H9 (cell line): Measurements from ENCODE around the gene HHAT. TPM values are rescaled to one million over a fixed set of nuclear protein-coding genes. Genes with fewer than 3 reads are reported as not detected.

Experiments
- DNase-seq: peaks from one replicate; pipeline ENCODE4 v3.0.0-alpha.2; 2017
- H2AFZ ChIP-seq: one replicate; pipeline ENCODE4 v1.6.1; 2013; ENCODE audit warnings: mild to moderate bottlenecking, low read length, control low read depth, moderate library complexity
- H2AK5ac ChIP-seq: 2 replicates; pipeline ENCODE4 v1.6.1; 2013; ENCODE audit warnings: low read length, control low read depth, mixed read lengths; ENCODE audit not compliant: insufficient read length
- H2BK120ac ChIP-seq: one replicate; pipeline ENCODE4 v1.6.1; 2013; ENCODE audit warnings: low read depth, mild to moderate bottlenecking, low read length, control low read depth, inconsistent platforms; ENCODE audit not compliant: poor library complexity, severe bottlenecking
- H2BK12ac ChIP-seq: 2 replicates; pipeline ENCODE4 v1.6.1; 2013; ENCODE audit warnings: low read length, control low read depth, mixed read lengths, low read depth; ENCODE audit not compliant: insufficient read length
- H2BK15ac ChIP-seq: 2 replicates; pipeline ENCODE4 v1.6.1; 2013; ENCODE audit warnings: low read depth, low read length, control low read depth
- H2BK20ac ChIP-seq: one replicate; pipeline ENCODE4 v1.6.1; 2013; ENCODE audit warnings: low read depth, mild to moderate bottlenecking, low read length, control low read depth, inconsistent platforms; ENCODE audit not compliant: poor library complexity, severe bottlenecking
- H2BK5ac ChIP-seq: 2 replicates; pipeline ENCODE4 v1.6.1; 2013; ENCODE audit warnings: low read length, control low read depth, mixed read lengths; ENCODE audit not compliant: insufficient read length
- H3K14ac ChIP-seq: 2 replicates; pipeline ENCODE4 v1.6.1; 2013; ENCODE audit warnings: low read length, control low read depth; ENCODE audit not compliant: insufficient read depth
- H3K18ac ChIP-seq: 2 replicates; pipeline ENCODE4 v1.6.1; 2013; ENCODE audit warnings: low read depth, mild to moderate bottlenecking, mixed read lengths, low read length, control low read depth; ENCODE audit not compliant: insufficient read length
- H3K23ac ChIP-seq: 2 replicates; pipeline ENCODE4 v1.6.1; 2013; ENCODE audit warnings: low read length, control low read depth, mixed read lengths, low read depth; ENCODE audit not compliant: insufficient read length
- H3K23me2 ChIP-seq: 2 replicates; pipeline ENCODE4 v1.6.1; 2013; ENCODE audit warnings: low read depth, mild to moderate bottlenecking, mixed read lengths, low read length, control low read depth; ENCODE audit not compliant: insufficient read length, poor library complexity, severe bottlenecking
- H3K27ac ChIP-seq: 2 replicates; pipeline ENCODE4 v1.5.1; 2013; ENCODE audit warnings: low read length, control low read depth, mixed read lengths, low read depth; ENCODE audit not compliant: insufficient read length
- H3K27me3 ChIP-seq: 2 replicates; pipeline ENCODE4 v1.6.1; 2013; ENCODE audit warnings: low read length, control low read depth, inconsistent platforms; ENCODE audit not compliant: insufficient read depth
- H3K4ac ChIP-seq: 2 replicates; pipeline ENCODE4 v1.6.1; 2013; ENCODE audit warnings: low read depth, mild to moderate bottlenecking, control low read depth, inconsistent platforms, low read length, moderate library complexity
- H3K4me1 ChIP-seq: 2 replicates; pipeline ENCODE4 v1.6.1; 2013; ENCODE audit warnings: low read length, control low read depth, inconsistent platforms; ENCODE audit not compliant: insufficient read depth
- H3K4me2 ChIP-seq: 2 replicates; pipeline ENCODE4 v1.6.1; 2013; ENCODE audit warnings: low read length, control low read depth, mixed read lengths; ENCODE audit not compliant: insufficient read length, insufficient read depth
- H3K56ac ChIP-seq: 2 replicates; pipeline ENCODE4 v1.6.1; 2013; ENCODE audit warnings: low read depth, mild to moderate bottlenecking, mixed read lengths, low read length, control low read depth; ENCODE audit not compliant: insufficient read length
- H3K79me1 ChIP-seq: 2 replicates; pipeline ENCODE4 v1.6.1; 2013; ENCODE audit warnings: low read depth, mild to moderate bottlenecking, moderate library complexity, low read length, control low read depth, inconsistent platforms; ENCODE audit not compliant: insufficient read depth, poor library complexity, severe bottlenecking
- H3K79me2 ChIP-seq: 2 replicates; pipeline ENCODE4 v1.6.1; 2013; ENCODE audit warnings: low read length, control low read depth, inconsistent platforms; ENCODE audit not compliant: insufficient read depth
- H3K9ac ChIP-seq: 2 replicates; pipeline ENCODE4 v1.6.1; 2013; ENCODE audit warnings: low read length, control low read depth, mixed read lengths; ENCODE audit not compliant: insufficient read length; ENCODE audit errors: extremely low read depth
- H3K9me3 ChIP-seq: one replicate; pipeline ENCODE4 v1.6.1; 2013; ENCODE audit warnings: low read depth, low read length, inconsistent platforms; ENCODE audit not compliant: control insufficient read depth
- H3T11ph ChIP-seq: one replicate; pipeline ENCODE4 v1.6.1; 2013; ENCODE audit warnings: mild to moderate bottlenecking, low read length, control low read depth, inconsistent platforms
- H4K20me1 ChIP-seq: one replicate; pipeline ENCODE4 v1.6.1; 2013; ENCODE audit not compliant: control insufficient read depth, insufficient read length, insufficient read depth
- H4K5ac ChIP-seq: 2 replicates; pipeline ENCODE4 v1.6.1; 2013; ENCODE audit warnings: low read depth, mild to moderate bottlenecking, mixed read lengths, low read length, control low read depth; ENCODE audit not compliant: insufficient read length
- H4K8ac ChIP-seq: replicated peaks from 2 replicates; pipeline ENCODE4 v1.6.1; 2013; ENCODE audit warnings: low read length, control low read depth, mixed read lengths, low read depth; ENCODE audit not compliant: insufficient read length
- H4K91ac ChIP-seq: 2 replicates; pipeline ENCODE4 v1.6.1; 2013; ENCODE audit warnings: low read depth, mild to moderate bottlenecking, moderate library complexity, mixed read lengths, low read length, control low read depth; ENCODE audit not compliant: insufficient read length
- H3K27ac Mint-ChIP-seq, 3 experiments: 2 replicates in 2 of 3; 3 replicates in 1 of 3; pipeline ENCODE4 v1.8.0; 2020 to 2021; ENCODE audit warnings: mixed read lengths in 3 of 3, mild to moderate bottlenecking in 1 of 3, moderate library complexity in 1 of 3
- H3K27me3 Mint-ChIP-seq: 2 replicates; pipeline ENCODE4 v1.8.0; 2021; ENCODE audit warnings: low read depth, mild to moderate bottlenecking, moderate library complexity, mixed read lengths
- H3K36me3 Mint-ChIP-seq, 3 experiments: 2 replicates in 2 of 3; 3 replicates in 1 of 3; pipeline ENCODE4 v1.8.0; 2020 to 2021; ENCODE audit warnings: low read depth in 3 of 3, mixed read lengths in 3 of 3; ENCODE audit not compliant: insufficient read depth in 1 of 3
- H3K4me1 Mint-ChIP-seq, 2 experiments: 2 replicates each; pipeline ENCODE4 v1.8.0; 2020; ENCODE audit warnings: mixed read lengths in 2 of 2
- H3K4me3 Mint-ChIP-seq, 2 experiments: 2 replicates in 1 of 2; 3 replicates in 1 of 2; pipeline ENCODE4 v1.8.0; 2020 to 2021; ENCODE audit warnings: mild to moderate bottlenecking in 2 of 2, mixed read lengths in 2 of 2, moderate library complexity in 1 of 2
- H3K9me3 Mint-ChIP-seq, 2 experiments: 2 replicates in 1 of 2; 3 replicates in 1 of 2; pipeline ENCODE4 v1.8.0; 2020; ENCODE audit warnings: mild to moderate bottlenecking in 2 of 2, mixed read lengths in 2 of 2, moderate library complexity in 1 of 2
- CTCF ChIP-seq: fragments of 200-600 bp; sonication (generic); conservative IDR thresholded peaks from 3 replicates; pipeline ENCODE4 v1.8.0; 2021; ENCODE audit warnings: antibody characterized with exemption, mild to moderate bottlenecking
- WGBS: extraction: QIAGEN DNeasy Blood & Tissue Kit; methylation state at CpG from one replicate; pipeline ENCODE4 v1.1.7; 2013; ENCODE audit warnings: missing lambda C conversion rate, low lambda C conversion rate, mixed read lengths; ENCODE audit not compliant: insufficient read length; ENCODE audit errors: extremely low coverage; 5-methylcytosine and 5-hydroxymethylcytosine counted together
- total RNA-seq: library from RNA; stranded (reverse); gene quantifications from 2 replicates; pipeline ENCODE4 v1.2.1, GENCODE V29; 2021

The HHAT gene
- total RNA-seq, 1 experiment from 2014 or later, result 0.48 TPM

DNA sequence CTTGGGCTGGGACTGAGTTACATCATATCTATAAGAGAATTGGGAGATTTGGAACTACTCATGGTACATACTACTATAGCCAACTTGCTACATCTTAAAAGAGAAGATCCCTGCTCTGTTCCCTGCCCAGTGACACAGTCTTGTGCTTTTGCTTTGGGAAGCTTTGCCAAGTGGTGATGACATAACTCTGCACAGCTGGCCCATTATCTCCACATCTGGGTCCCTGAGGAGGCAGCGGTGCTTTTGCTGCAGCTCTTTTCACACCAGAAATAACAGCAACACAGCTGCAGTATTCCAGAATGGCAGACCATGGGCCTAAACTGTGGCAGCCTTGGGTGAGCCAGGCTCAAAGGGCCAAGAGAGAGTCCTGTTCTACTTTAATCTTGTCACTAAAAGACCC, 296.0 kb downstream of the HHAT start:
- H3K9me3 ChIP-seq, result no peaks in the 10 kb centered on the region
- H2AFZ ChIP-seq, result no peak overlapping the region
- Mint-ChIP-seq H3K27ac (no peak overlapping the region), H3K27me3 (no peaks in the 10 kb centered on the region), H3K4me3 (no peak overlapping the region), H3K4me1 (peaks cover 0 to 5% of the 10 kb centered on the region in 2 experiments; a peak in 1 of 4 replicates), H3K36me3 (no peaks in the 10 kb centered on the region), H3K9me3 (no peaks in the 10 kb centered on the region)
- no peak overlapping the region for H3K4me2 ChIP-seq
- no peaks in the 10 kb centered on the region for H3K23me2 ChIP-seq
- no peaks in the 10 kb centered on the region for H3K4me1 ChIP-seq
- H4K5ac ChIP-seq, result no peak overlapping the region
- no peak for DNase-seq
- H3K9ac ChIP-seq, result no peak overlapping the region
- no peak overlapping the region for H4K91ac ChIP-seq
- H2AK5ac ChIP-seq, result no peak overlapping the region
- TF ChIP-seq CTCF, result no peak
- no peak overlapping the region for H4K8ac ChIP-seq
- no peak overlapping the region for H3K14ac ChIP-seq
- no peaks in the 10 kb centered on the region for H3K79me1 ChIP-seq
- no peak overlapping the region for H3T11ph ChIP-seq
- H3K56ac ChIP-seq, result no peak overlapping the region
- no peak overlapping the region for H3K23ac ChIP-seq
- no peaks in the 10 kb centered on the region for H3K79me2 ChIP-seq
- H2BK20ac ChIP-seq, result no peak overlapping the region
- no peaks in the 10 kb centered on the region for H3K27me3 ChIP-seq
- H3K18ac ChIP-seq, result no peak overlapping the region
- H2BK120ac ChIP-seq, result no peak overlapping the region
- no peak overlapping the region for H3K27ac ChIP-seq
- WGBS, result no CpG with 5 or more reads among the region's 1 CpG
- H2BK5ac ChIP-seq, result no peak overlapping the region
- no peak overlapping the region for H3K4ac ChIP-seq
- no peak overlapping the region for H2BK12ac ChIP-seq
- H2BK15ac ChIP-seq, result no peak overlapping the region
- H4K20me1 ChIP-seq, result no peaks in the 10 kb centered on the region
